ENCODE data around the gene MYF5.
"Not testable (repeated sequence)": the region's sequence is repeated elsewhere in the genome, so short reads cannot be mapped to it uniquely, and the experiment has no call there.

Gene MYF5

DNA sequence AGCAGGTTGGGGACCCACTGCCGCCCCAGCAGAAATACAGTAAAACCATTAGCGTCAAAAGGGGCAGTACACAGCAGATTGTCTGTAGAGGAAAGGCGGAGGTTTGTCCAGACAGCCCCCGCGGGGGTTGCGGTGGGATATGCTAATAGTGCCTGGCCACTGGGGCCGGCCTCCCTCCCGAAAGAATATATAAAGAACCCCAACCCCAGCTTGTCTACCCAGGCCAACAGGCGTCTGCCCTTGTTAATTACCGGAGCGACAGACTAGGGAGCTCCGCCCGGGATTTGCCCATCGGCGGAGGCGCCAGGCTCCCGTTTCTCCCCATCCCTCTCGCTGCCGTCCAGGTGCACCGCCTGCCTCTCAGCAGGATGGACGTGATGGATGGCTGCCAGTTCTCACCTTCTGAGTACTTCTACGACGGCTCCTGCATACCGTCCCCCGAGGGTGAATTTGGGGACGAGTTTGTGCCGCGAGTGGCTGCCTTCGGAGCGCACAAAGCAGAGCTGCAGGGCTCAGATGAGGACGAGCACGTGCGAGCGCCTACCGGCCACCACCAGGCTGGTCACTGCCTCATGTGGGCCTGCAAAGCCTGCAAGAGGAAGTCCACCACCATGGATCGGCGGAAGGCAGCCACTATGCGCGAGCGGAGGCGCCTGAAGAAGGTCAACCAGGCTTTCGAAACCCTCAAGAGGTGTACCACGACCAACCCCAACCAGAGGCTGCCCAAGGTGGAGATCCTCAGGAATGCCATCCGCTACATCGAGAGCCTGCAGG is at the start of gene MYF5:
Gene MYF5, plus strand, starts transcription at position 217 of the 774 bp plus-strand sequence. Its CDS starts 152 bp downstream, at position 369.
- DNase-seq: no peak

DNA sequence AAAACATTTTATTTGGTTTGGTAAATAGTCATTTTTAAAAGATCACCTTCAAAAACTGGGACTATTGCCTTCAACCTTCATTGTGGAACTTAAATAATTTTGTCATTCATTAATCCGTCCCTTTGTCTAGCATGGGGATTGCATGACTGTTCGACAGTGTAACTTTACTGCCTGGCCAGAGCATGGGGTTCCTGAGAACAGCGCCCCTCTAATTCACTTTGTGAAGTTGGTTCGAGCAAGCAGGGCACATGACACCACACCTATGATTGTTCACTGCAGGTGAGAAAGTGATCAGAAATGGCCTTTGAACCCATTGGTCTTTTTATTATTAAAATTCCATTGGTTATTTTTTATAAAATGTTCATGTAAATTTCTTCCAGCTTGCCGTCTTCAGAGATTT is 46.5 kb upstream of the MYF5 start:
- no peak for DNase-seq

DNA sequence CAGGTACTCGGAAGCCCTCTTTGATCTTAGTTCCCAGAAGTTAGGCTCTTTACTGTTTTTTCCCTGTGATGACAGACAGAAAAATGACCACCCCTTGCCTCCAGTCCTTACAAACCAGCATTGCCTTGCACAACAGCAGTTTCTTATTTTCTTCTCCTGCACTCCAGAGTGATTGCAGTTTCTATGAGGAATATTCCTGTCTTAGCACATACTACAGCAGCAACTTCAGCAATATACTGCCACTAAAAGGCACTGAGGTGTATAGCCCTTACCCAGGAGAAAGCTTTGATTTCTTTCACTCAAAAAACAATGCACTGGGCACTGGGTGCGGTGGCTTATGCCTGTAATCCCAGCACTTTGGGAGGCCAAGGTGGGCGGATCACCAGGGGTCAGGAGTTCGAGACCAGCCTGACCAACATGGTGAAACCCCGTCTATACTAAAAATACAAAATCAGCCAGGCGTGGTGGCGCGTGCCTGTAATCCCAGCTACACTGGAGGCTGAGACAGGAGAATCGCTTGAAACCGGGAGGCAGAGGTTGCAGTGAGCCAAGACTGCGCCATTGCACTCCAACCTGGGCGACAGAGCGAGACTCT is 40.6 kb upstream of the MYF5 start:
- DNase-seq: not testable (repeated sequence)

DNA sequence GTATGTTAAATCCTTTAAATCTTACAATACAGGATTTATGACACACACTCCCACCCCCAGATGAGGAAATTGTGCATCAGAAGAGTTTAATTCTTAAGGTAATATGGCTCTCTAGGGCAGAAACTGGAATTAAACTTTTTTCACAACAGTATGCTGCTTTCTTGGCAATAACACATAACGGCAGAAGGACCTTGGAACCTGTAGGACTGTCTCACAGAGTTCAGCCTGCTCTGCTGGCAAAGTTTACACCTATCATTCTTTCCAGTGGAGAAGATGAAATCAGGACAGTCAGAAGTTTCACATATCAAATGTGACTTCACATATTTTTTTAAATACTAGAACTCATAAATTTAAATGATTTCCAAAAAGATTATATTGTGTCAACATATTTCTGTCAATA is 39.9 kb upstream of the MYF5 start:
- DNase-seq: no peak

DNA sequence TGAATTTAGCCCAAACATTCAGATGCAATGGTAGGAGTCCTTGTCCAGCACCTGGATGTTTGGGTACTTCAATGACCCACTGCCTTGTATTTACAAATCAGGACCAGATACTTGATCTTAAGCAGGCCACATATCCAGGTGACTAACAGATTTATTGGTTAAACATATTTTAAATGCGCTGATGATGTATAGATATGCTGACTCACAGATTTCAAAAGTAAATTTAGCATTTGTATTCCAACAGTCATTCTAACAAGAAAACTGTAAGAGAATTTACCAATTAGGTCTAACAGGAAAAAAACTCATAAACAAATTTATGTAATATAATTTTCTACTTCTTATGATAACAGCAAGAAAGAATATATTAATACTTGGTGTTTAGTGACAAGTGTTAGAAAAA is 38.7 kb upstream of the MYF5 start:
- DNase-seq: no peak

DNA sequence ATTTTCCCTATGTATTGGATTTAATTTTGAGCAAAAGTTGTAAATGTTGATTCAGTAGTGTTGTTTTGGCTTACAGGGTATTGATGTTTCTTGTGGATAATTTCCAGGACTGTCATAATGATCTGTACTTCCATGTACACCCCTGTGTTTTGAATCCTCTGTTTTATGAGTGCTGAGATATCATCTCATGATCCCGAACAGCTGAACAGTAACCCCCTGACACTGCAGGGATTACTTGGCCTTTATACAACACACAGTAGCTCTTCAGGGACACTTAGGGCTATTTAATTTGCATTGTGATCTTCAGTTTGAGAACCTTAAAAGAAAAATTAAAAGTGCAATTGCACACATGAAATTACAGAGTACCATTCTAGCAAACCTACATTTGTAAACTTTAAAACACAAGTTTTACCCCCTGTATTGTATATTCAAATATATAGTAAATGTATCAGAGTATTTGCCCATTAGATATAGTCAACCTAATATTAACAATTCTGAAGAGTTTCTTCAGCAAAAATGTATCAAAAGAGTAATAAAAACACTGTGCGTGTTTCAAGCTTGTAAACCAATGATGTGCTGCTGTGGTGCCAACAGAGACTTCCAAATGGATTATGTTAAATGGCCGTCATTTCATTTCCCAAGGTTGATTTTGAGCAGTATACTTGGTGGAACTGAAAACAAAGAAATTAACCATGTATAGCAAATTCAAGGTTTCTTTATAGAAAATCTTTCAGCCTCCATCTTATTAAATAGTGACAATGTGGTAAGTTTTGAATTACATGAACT is 37.2 kb upstream of the MYF5 start:
- no peak for DNase-seq

DNA sequence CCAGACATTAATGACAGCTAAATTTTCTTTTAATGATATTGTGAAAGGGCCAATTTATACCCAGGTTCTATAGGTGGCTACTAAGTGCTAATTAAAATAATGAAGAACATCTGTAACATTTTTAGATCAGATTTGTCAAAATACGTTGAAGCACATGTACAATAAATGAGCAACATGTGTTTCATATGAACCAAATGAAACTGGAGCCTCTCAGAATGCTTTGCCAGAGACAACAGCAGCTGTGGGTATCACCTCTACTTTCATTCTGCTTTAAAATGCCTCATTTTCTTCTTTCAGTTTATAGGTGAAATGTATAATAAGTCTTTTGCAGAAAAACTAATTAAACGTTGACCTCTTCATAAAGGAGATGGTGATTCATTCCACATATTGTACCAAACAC is 35.4 kb upstream of the MYF5 start:
- DNase-seq: no peak

DNA sequence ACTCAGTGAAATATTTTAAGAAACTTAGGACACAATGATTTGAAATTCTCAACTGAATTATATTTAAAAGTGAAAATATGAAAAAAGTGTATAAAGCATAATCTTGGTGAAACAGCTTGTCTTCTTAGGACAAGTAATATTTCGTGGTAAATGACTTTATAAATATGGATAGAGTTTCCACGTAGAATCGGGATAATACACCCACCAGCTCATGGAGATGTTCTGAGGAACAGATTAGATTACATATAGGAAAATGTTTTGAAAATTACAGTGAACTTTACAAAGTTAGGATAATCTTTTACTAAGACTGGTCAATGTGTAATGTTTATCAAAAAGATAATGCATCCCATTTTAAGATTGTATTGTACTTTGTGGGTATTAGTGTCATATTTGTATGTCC is 34.9 kb upstream of the MYF5 start:
- no peak for DNase-seq

DNA sequence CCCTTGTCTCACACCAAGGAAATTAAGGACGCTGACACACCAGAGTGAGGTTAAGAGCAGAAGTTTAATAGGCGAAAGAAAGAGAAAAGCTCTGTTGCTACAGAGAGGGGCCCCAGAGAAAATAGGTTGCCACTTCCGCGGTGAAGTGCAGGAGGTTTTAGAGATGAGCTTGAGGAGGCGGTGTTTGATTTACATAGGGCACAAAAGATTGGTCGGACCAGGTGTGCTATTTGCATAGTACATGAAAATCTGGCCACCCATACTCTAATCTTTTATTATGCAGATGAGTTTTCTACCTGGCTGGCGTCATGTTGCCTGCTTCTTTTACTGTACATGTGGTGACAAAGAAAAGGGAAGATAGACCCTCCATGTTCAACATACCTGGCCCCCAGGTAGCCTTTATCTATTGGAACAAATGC is 32.6 kb upstream of the MYF5 start:
- DNase-seq: no peak

DNA sequence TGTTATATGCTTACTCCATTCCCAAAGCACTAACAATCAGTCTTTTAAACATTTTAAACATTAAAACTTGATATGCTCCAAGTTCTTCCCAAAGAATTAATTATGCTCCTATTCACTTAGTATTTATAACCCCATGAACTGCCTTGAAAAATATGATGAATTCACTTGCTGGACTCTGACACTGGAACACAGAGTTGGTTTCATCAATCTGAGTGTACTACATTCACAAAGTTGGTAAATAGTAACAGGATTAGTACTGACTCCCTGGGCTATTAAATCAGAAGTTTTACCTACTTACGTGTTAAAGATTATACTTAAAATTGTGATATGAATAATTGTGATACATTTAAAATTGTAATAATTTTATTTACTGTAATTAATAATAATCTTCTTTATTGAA is 26.6 kb upstream of the MYF5 start:
- DNase-seq: no peak

DNA sequence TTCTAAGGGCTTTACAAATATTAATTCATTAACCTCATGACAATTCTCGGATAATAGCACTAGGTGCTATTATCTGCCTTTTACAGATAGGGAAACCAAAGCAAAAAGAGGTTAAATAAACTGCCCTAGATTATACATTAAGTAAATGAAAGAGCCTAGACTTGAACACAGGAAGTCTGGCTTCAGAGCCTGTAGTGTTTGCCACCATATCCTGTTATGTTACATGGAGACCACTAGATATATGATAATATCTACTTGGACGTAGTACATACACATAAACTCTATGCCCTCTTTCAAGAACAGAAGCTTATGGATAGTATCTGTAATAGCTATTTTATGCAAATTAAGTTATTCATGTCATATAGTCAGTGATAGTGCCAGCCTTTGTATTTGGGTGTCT is 26.2 kb upstream of the MYF5 start:
- no peak for DNase-seq

DNA sequence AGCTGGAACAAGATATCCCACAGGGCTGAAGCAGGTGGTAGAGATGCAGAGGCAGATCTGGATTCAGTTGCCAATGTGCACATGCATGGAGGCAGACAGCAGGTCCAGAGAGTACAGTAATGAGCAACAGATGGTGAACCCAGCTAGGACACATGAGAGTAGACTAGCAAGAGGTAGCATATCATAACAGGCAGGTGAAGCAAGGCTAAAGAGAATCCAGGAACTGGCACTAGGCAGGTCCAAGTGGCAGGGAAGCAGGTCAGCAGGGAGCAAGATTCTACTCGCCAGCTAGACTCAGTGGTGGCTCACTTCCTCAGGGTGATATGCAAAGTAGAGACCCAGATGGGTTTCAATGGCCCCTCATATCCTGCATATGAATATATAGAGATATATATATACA is 24.6 kb upstream of the MYF5 start:
- DNase-seq: no peak

DNA sequence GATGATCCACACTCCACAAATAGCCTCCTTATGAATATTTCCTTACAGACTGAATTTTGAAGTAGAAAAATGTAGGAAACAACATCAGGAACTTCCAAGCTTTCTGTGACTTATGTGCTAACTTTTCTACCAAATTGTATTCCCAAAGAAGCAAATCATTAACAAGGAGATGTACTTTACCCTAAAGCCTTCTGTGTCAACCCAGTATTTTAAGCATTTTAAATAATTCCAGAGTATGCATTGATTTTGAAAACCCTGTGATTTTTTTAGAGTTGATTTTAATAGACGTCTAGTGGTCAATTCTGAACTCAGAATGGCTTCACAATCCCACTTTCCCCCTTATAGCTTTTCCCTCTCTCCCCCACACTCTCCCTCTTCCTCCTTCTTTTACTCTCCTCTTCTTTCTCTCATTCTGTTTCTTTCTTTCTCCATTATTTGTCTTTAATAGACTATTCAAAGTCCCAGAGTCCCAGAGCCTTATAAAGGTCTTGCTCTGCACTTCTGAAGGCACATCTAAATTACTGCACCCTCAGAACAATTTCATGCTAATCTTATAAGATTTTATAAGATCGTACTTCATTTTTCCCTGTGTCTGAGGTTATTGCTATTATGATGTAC is 19.3 kb upstream of the MYF5 start:
- no peak for DNase-seq

DNA sequence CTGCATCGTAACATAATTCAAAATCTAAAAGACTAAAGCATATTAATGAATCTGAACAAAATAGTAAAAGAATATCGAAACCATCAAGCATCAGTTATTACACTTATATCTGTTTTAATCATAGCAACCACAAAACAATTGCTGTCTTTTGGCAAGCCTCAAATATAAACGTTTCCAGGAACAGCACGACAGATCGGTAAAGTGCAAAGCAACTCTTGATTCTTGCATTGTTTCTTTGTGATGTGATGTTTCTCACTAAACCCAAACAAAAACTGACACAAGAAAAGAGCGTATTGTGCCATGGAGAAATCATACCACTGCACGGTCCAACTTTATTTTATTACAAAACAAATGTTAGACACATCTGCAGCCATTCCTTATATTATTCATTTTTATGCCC is 18.5 kb upstream of the MYF5 start:
- no peak for DNase-seq

DNA sequence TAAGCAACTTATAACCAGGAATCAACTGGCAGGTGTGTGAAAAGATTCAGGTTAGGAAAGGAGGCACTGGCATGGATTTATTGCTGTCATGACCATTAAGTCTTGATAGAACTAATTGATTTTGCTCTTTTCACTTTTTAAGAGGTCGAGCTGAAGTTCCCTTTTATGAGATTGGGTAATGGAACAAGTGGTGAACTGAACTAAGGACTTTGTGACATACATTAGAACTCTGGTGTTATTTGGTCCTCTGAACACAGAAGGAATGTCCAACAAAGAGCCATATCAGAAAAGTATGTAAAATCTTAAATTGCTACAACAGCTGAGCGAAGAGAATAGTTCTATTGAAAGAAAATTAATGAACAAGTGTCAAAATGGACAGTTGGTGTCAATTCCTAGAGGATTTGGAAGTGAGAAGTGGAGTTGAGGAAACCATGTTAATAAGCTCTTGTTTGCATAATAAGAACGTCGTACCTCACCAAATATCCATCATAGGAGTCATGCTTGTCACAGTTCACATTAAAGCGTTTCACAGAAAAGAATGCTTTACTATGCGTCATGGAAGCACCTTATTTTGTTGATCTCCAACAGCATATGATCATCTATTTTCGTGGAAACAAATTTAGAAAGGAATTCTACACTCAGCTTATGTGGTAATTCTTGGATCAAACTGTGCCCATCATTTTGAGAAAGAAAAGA is 17.7 kb upstream of the MYF5 start:
- no peak for DNase-seq

DNA sequence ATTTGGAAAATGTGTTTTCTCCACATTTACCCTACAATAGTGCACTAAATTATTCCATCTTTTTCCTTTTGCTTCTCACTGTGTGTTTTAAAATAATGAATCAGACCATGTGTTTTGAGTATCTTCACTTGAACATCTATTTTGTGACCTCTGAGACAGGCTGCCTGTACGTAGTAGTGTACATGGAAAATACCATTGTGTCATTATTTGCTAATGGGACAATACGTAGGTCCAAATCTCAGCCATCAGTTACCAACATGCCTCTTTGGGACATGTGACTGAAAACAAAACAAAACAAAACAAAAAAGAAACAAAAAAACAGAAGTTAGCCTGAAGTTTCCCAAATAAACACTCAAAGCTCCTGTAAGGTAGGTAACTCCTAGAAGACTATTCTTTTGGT is 16.4 kb upstream of the MYF5 start:
- no peak for DNase-seq

DNA sequence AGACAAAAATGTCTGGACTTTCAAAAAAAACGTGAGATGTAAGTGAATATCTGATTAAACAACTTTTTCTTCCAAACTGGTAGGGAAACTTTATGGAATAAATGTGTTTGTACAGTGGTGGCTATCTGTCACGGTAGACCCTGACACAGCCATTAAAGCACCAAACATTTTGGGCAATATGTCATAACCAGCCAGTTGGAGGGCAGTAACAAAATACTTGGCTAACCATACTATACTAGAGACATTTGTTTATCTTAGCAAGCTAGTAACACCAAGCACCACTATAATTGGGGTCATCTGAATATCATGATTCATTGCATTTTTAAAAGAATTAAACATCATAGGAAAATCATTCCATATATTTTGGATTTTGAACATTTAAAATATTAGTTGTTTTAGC is 15.3 kb upstream of the MYF5 start:
- no peak for DNase-seq

DNA sequence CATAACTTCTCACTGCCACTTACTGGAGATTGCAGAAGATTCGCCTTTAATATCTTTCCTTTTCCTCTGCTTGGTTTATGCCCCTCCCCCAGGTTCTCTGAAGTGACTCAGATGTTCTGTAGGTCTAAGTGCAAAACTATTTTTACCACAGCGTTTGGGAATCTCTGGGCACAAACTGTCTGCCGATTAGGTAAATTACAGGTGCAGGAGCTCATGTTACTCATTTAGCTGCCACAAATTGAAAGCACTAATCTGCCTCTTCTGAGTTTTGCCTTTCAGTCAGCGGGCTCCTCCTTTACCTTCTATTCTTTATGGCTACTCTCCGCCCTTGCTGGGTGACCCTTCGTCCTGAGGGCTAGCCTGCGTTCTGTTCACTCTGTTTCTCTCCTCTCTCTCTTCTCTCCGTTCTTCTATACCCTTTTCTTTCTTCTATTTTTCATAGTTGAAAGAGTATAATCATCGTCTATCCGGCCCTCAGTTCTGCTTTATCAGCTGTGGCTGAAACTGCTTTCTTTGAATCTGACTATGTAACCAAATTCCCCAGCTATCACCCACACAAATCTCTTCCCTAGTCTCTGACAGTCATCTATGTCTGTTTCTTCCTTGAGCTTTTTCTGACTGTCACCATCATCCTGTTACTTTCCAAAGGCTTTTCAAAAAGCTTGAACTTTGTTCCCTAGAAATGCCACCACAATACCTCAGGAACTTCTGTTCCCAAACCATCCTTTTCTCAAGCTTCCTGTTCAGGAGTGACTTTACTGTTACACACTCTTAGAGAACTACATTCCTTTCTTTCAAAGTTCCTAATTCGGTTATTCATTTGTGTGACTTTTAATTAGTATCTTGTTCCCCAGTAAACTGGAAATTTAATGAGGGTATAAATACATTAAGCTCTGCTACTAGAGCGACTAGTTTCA is 13.6 kb upstream of the MYF5 start:
- no peak for DNase-seq

DNA sequence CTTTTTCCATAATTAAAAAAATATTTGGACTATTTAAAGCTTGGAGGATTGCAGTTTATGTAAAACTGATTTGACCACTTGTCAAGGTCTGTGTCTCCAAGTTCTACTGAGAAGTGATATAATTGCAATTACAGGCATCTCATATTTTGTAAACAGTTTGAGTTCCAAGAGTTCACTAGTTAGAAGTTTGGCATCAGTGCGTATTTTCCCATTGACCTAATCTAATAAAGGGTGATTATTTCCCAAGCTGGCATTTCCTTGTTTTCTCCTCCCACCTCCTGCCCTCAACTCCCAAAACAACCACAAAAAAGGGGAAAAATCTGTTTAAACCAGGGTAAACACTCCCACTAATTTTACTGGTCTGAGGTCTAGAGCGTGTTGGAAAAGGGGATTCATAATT is 12.3 kb upstream of the MYF5 start:
- DNase-seq: no peak

DNA sequence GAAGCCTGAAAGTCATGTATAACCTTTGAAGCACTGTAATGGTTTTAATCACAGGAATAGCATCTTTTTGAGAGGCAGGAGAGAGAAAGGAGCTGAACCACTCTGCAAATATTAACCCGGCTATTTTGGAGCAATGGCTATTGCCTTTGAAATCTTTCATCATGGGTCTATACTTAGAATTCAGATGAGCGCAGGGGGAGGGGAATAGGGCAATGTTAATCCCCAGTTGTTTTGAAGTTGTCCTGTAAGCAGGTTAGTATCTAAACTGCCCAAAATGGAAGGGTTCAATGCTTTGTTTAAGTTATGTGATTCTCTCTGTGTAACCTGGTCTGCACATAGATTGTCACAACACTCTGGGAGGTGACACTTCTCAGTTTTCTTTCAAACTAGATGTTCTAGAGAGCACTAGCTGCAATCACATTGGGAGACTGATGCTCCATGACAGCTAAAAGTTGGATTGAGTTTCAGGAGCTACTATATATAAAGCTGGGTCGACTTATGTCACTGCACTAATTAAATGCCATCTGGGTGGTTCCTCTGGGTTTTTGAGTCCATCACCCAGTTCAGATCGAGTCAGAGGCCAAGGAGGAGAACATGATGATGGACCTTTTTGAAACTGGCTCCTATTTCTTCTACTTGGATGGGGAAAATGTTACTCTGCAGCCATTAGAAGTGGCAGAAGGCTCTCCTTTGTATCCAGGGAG is 9.4 kb upstream of the MYF5 start, which contains the start of gene MYF6:
Gene MYF6, plus strand, starts transcription at position 509 of the 704 bp plus-strand sequence. Its CDS starts 86 bp downstream, at position 595.
- DNase-seq: no peak

DNA sequence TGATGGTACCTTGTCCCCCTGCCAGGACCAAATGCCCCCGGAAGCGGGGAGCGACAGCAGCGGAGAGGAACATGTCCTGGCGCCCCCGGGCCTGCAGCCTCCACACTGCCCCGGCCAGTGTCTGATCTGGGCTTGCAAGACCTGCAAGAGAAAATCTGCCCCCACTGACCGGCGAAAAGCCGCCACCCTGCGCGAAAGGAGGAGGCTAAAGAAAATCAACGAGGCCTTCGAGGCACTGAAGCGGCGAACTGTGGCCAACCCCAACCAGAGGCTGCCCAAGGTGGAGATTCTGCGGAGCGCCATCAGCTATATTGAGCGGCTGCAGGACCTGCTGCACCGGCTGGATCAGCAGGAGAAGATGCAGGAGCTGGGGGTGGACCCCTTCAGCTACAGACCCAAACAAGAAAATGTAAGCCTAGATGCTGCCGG is 8.9 kb upstream of the MYF5 start:
- DNase-seq: no peak
